Sigmoid colon (tissue), 7 donors: ENCODE data around the gene PFKFB2. TPM values are rescaled to one million over a fixed set of nuclear protein-coding genes. Genes with fewer than 3 reads are reported as not detected.

Experiments used
- DNase-seq: peaks from one replicate; pipeline ENCODE4 v3.0.0-alpha.2; 2019
- H3K27ac ChIP-seq, 4 donors: fragments of 200-600 bp; sonication (generic); one replicate each; pipeline ENCODE4 v1.5.1; 2016 to 2019; ENCODE audit warnings: mild to moderate bottlenecking in 1 of 4
- H3K27me3 ChIP-seq, 3 donors: fragments of 200-600 bp; sonication (generic); one replicate each; pipeline ENCODE4 v1.5.1; 2019; ENCODE audit warnings: mild to moderate bottlenecking in 1 of 3
- H3K36me3 ChIP-seq, 4 donors: fragments of 200-600 bp; sonication (generic); one replicate each; pipeline ENCODE4 v1.5.1; 2016 to 2019
- H3K4me1 ChIP-seq, 4 donors: fragments of 200-600 bp; sonication (generic); one replicate each; pipeline ENCODE4 v1.5.1; 2017 to 2019
- H3K4me3 ChIP-seq, 4 donors: fragments of 200-600 bp; sonication (generic); one replicate each; pipeline ENCODE4 v1.5.1; 2017 to 2019; ENCODE audit warnings: mild to moderate bottlenecking in 2 of 4, moderate library complexity in 1 of 4
- H3K9me3 ChIP-seq, 4 donors: fragments of 200-600 bp in 3 of 4; sonication (generic) in 3 of 4; one replicate each; pipeline versions ENCODE4 v1.5.1 to v1.6.1; 2013 to 2019
- EP300 ChIP-seq, 4 donors: sonication (generic); formaldehyde crosslinking; IDR thresholded peaks; one replicate each; pipeline ENCODE4 v1.6.1; 2017; ENCODE audit warnings: antibody characterized with exemption in 4 of 4
- POLR2A ChIP-seq, 2 donors: fragments of 450-650 bp; IDR thresholded peaks; one replicate each; pipeline ENCODE4 v1.6.1; 2016; ENCODE audit warnings: antibody characterized with exemption in 2 of 2, mild to moderate bottlenecking in 2 of 2, moderate library complexity in 2 of 2
- POLR2AphosphoS5 ChIP-seq, 4 donors: sonication (generic); formaldehyde crosslinking; IDR thresholded peaks; one replicate each; pipeline ENCODE4 v1.6.1; 2017; ENCODE audit warnings: antibody characterized with exemption in 4 of 4
- WGBS, 2 donors: extraction: QIAGEN DNeasy Blood & Tissue Kit; methylation state at CpG; one replicate each; pipeline ENCODE4 v1.1.7; 2013; 5-methylcytosine and 5-hydroxymethylcytosine counted together
- intact Hi-C: fragments of 100-400 bp; cut with DNase I; formaldehyde crosslinking; loops from one replicate; pipeline ENCODE4 v1.15.1; 2023
- polyA plus RNA-seq, 3 donors: library from polyadenylated mRNA; stranded (reverse); fragments of 200-250 nt; gene quantifications; one replicate each; pipeline ENCODE4 v1.2.3, GENCODE V29; 2013
- total RNA-seq, 4 donors: library from RNA; depleted of rRNA; stranded (reverse); fragments of >200 nt; gene quantifications; one replicate each; pipeline ENCODE4 v1.1.0, GENCODE V29; 2016
- TF ChIP-seq, protein P1 (sequence below), 4 experiments: fragments of 450-650 bp in 3 of 4; fragments of 200-600 bp in 1 of 4; IDR thresholded peaks; one replicate each; pipeline ENCODE4 v1.5.1; 2016 to 2019; ENCODE audit warnings: antibody characterized with exemption in 4 of 4, mild to moderate bottlenecking in 3 of 4, moderate library complexity in 2 of 4
- donor health status: healthy with polysubstance abuse.
- donor health status: Bipolar disorder and iron deficiency.
- donor health status: healthy.

The PFKFB2 gene
- total and polyA plus RNA-seq, 7 donors: 5.0 to 24.9 (median 7.8) TPM

GRCh38 chr1:207084232-207084631, 31.2 kb downstream of the PFKFB2 start:
- 51 to 72% methylated on average over 2 of the region's 2 CpGs for WGBS, 2 donors
- Histone ChIP-seq H3K4me3 (no peak overlapping the region), H3K27me3 (no peaks in the 10 kb centered on the region), H3K27ac (no peak overlapping the region), H3K9me3 (no peaks in the 10 kb centered on the region), H3K4me1 (no peaks in the 10 kb centered on the region), H3K36me3 (peaks cover 0 to 10% (median 4%) of the 10 kb centered on the region in 4 donors)
- intact Hi-C loops: loop anchor here (2.0 kb wide), 1 partner anchor 319 kb away; no protein-coding TSS in a partner anchor
- TF ChIP-seq POLR2A (IDR thresholded peaks at IDR 0.05) (no peak), POLR2AphosphoS5 (IDR thresholded peaks at IDR 0.05) (no peak), EP300 (IDR thresholded peaks at IDR 0.05) (no peak)
- TF ChIP-seq, protein P1, sequence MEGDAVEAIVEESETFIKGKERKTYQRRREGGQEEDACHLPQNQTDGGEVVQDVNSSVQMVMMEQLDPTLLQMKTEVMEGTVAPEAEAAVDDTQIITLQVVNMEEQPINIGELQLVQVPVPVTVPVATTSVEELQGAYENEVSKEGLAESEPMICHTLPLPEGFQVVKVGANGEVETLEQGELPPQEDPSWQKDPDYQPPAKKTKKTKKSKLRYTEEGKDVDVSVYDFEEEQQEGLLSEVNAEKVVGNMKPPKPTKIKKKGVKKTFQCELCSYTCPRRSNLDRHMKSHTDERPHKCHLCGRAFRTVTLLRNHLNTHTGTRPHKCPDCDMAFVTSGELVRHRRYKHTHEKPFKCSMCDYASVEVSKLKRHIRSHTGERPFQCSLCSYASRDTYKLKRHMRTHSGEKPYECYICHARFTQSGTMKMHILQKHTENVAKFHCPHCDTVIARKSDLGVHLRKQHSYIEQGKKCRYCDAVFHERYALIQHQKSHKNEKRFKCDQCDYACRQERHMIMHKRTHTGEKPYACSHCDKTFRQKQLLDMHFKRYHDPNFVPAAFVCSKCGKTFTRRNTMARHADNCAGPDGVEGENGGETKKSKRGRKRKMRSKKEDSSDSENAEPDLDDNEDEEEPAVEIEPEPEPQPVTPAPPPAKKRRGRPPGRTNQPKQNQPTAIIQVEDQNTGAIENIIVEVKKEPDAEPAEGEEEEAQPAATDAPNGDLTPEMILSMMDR (IDR thresholded peaks at IDR 0.05): no peak
- DNase-seq: no peak

GRCh38 chr1:207084701-207085180, 31.7 kb downstream of the PFKFB2 start:
- intact Hi-C loops: loop anchor here (2.0 kb wide), 1 partner anchor 318 kb away; no protein-coding TSS in a partner anchor
- Histone ChIP-seq H3K9me3 (no peaks in the 10 kb centered on the region), H3K36me3 (peaks cover 0 to 5% (median under 1%) of the 10 kb centered on the region in 4 donors), H3K4me1 (no peaks in the 10 kb centered on the region), H3K27ac (no peak overlapping the region), H3K27me3 (no peaks in the 10 kb centered on the region), H3K4me3 (no peak overlapping the region)
- DNase-seq: no peak
- WGBS, 2 donors: 21 to 24% methylated on average over 8 of the region's 8 CpGs
- TF ChIP-seq POLR2A (IDR thresholded peaks at IDR 0.05) (no peak), POLR2AphosphoS5 (IDR thresholded peaks at IDR 0.05) (no peak), EP300 (IDR thresholded peaks at IDR 0.05) (no peak)
- TF ChIP-seq, protein P1 (IDR thresholded peaks at IDR 0.05): peak; percentile 7 to 59 (median 44)

GRCh38 chr1:207085887-207086286, 32.8 kb downstream of the PFKFB2 start:
- TF ChIP-seq EP300 (IDR thresholded peaks at IDR 0.05): no peak
- TF ChIP-seq, protein P1 (IDR thresholded peaks at IDR 0.05): no peak
- no peak for TF ChIP-seq POLR2A (IDR thresholded peaks at IDR 0.05)
- no peak for TF ChIP-seq POLR2AphosphoS5 (IDR thresholded peaks at IDR 0.05)
- intact Hi-C loops: loop anchor here (2.0 kb wide), 1 partner anchor 317 kb away; no protein-coding TSS in a partner anchor
- no peaks in the 10 kb centered on the region for H3K27me3 ChIP-seq
- H3K27ac ChIP-seq: no peak overlapping the region
- 72 to 85% methylated on average over 3 of the region's 3 CpGs for WGBS, 2 donors
- no peaks in the 10 kb centered on the region for H3K4me1 ChIP-seq
- no peaks in the 10 kb centered on the region for H3K36me3 ChIP-seq
- no peaks in the 10 kb centered on the region for H3K9me3 ChIP-seq
- DNase-seq: no peak
- no peak overlapping the region for H3K4me3 ChIP-seq

DNA sequence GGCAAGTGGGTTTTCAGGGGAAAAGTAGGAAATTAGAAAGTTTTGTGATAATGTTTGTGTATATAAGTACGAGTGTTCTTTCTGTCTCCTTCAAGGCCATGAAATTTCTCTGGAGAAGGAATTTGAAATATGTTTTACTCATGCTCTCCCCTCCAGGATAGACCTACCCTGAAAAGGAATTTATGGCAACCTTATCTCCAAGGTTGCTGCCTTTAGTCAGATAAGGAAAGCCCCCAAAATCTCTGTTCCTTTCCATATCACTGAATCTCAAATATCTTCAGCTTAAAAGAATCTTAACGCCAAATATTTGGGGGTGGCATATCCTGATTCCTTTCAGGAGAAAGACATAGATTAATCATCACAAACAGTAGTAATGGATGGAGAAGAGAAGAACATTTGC, 35.1 kb downstream of the PFKFB2 start:
- Histone ChIP-seq H3K27me3 (no peaks in the 10 kb centered on the region), H3K4me1 (no peaks in the 10 kb centered on the region), H3K4me3 (no peak overlapping the region), H3K9me3 (no peaks in the 10 kb centered on the region), H3K27ac (no peak overlapping the region), H3K36me3 (no peaks in the 10 kb centered on the region)
- WGBS, 2 donors: 77 to 80% methylated on average over 2 of the region's 2 CpGs
- TF ChIP-seq, protein P1 (IDR thresholded peaks at IDR 0.05): no peak
- no peak for TF ChIP-seq POLR2A (IDR thresholded peaks at IDR 0.05)
- TF ChIP-seq EP300 (IDR thresholded peaks at IDR 0.05): no peak
- no peak for TF ChIP-seq POLR2AphosphoS5 (IDR thresholded peaks at IDR 0.05)
- intact Hi-C loops: no loop called here
- DNase-seq: no peak
